Neural progenitor cell (in vitro differentiated cells): ENCODE results near the gene IBTK. TPM values are rescaled to one million over a fixed set of nuclear protein-coding genes. Genes with fewer than 3 reads are reported as not detected.
"Not testable (repeated sequence)": the region's sequence is repeated elsewhere in the genome, so short reads cannot be mapped to it uniquely, and the experiment has no call there.

Experiments
- DNase-seq: peaks from one replicate; pipeline ENCODE4 v3.0.0-alpha.2; 2016; ENCODE audit warnings: low spot score
- H2AFZ ChIP-seq: fragments of 200-600 bp; sonication (generic); replicated peaks from 2 replicates; pipeline ENCODE4 v1.6.1; 2016; ENCODE audit warnings: antibody characterized with exemption
- H3F3A ChIP-seq: fragments of 200-600 bp; sonication (generic); 2 replicates; pipeline ENCODE4 v1.6.1; 2016; ENCODE audit warnings: antibody characterized with exemption, low read depth
- H3K27ac ChIP-seq: fragments of 200-600 bp; sonication (generic); 2 replicates; pipeline ENCODE4 v1.5.1; 2016; ENCODE audit warnings: mild to moderate bottlenecking
- H3K27me3 ChIP-seq: fragments of 200-600 bp; sonication (generic); 2 replicates; pipeline ENCODE4 v1.6.1; 2016; ENCODE audit warnings: mild to moderate bottlenecking, moderate library complexity
- H3K36me3 ChIP-seq: fragments of 200-600 bp; sonication (generic); 2 replicates; pipeline ENCODE4 v1.5.1; 2016
- H3K4me1 ChIP-seq: fragments of 200-600 bp; sonication (generic); 2 replicates; pipeline ENCODE4 v1.6.1; 2016; ENCODE audit warnings: mixed run types
- H3K4me2 ChIP-seq: fragments of 200-600 bp; sonication (generic); 2 replicates; pipeline ENCODE4 v1.6.1; 2016
- H3K4me3 ChIP-seq: fragments of 200-600 bp; sonication (generic); 2 replicates; pipeline ENCODE4 v1.5.1; 2016
- H3K79me2 ChIP-seq: fragments of 200-600 bp; sonication (generic); 2 replicates; pipeline ENCODE4 v1.6.1; 2016; ENCODE audit warnings: low read depth
- H3K9ac ChIP-seq: fragments of 200-600 bp; sonication (generic); 2 replicates; pipeline ENCODE4 v1.6.1; 2016
- H3K9me3 ChIP-seq: fragments of 200-600 bp; sonication (generic); 2 replicates; pipeline ENCODE4 v1.5.1; 2016; ENCODE audit warnings: low read depth
- H4K20me1 ChIP-seq: fragments of 200-600 bp; sonication (generic); 2 replicates; pipeline ENCODE4 v1.6.1; 2016; ENCODE audit warnings: low read depth
- H3K27ac Mint-ChIP-seq: 3 replicates; pipeline ENCODE4 v1.8.0; 2021; ENCODE audit warnings: mixed read lengths
- H3K27me3 Mint-ChIP-seq: 2 replicates; pipeline ENCODE4 v1.8.0; 2022; ENCODE audit warnings: low read depth, mild to moderate bottlenecking, inconsistent platforms, moderate library complexity, mixed read lengths; ENCODE audit not compliant: insufficient read depth
- H3K36me3 Mint-ChIP-seq: 3 replicates; pipeline ENCODE4 v1.8.0; 2021; ENCODE audit warnings: mixed read lengths
- H3K4me1 Mint-ChIP-seq: 3 replicates; pipeline ENCODE4 v1.8.0; 2021; ENCODE audit warnings: mixed read lengths
- H3K4me3 Mint-ChIP-seq: 3 replicates; pipeline ENCODE4 v1.8.0; 2021; ENCODE audit warnings: mild to moderate bottlenecking, moderate library complexity, mixed read lengths
- H3K9me3 Mint-ChIP-seq: 3 replicates; pipeline ENCODE4 v1.8.0; 2020; ENCODE audit warnings: mixed read lengths
- EZH2 ChIP-seq: fragments of 200-600 bp; sonication (generic); IDR thresholded peaks from 2 replicates; pipeline ENCODE4 v1.6.1; 2017; ENCODE audit warnings: antibody characterized with exemption, mild to moderate bottlenecking, moderate library complexity
- EZH2phosphoT487 ChIP-seq: fragments of 200-600 bp; sonication (generic); IDR thresholded peaks from 2 replicates; pipeline ENCODE4 v1.6.1; 2017; ENCODE audit warnings: antibody characterized with exemption
- total RNA-seq: library from RNA; depleted of rRNA; stranded (reverse); fragments of >200 nt; gene quantifications from 2 replicates; pipeline ENCODE4 v1.2.3, GENCODE V29; 2015; ENCODE audit warnings: low replicate concordance
- TF ChIP-seq, protein P1 (sequence below): fragments of 200-600 bp; sonication (generic); IDR thresholded peaks from 2 replicates; pipeline ENCODE4 v1.5.1; 2017; ENCODE audit warnings: antibody characterized with exemption, mild to moderate bottlenecking

IBTK gene, protein sequence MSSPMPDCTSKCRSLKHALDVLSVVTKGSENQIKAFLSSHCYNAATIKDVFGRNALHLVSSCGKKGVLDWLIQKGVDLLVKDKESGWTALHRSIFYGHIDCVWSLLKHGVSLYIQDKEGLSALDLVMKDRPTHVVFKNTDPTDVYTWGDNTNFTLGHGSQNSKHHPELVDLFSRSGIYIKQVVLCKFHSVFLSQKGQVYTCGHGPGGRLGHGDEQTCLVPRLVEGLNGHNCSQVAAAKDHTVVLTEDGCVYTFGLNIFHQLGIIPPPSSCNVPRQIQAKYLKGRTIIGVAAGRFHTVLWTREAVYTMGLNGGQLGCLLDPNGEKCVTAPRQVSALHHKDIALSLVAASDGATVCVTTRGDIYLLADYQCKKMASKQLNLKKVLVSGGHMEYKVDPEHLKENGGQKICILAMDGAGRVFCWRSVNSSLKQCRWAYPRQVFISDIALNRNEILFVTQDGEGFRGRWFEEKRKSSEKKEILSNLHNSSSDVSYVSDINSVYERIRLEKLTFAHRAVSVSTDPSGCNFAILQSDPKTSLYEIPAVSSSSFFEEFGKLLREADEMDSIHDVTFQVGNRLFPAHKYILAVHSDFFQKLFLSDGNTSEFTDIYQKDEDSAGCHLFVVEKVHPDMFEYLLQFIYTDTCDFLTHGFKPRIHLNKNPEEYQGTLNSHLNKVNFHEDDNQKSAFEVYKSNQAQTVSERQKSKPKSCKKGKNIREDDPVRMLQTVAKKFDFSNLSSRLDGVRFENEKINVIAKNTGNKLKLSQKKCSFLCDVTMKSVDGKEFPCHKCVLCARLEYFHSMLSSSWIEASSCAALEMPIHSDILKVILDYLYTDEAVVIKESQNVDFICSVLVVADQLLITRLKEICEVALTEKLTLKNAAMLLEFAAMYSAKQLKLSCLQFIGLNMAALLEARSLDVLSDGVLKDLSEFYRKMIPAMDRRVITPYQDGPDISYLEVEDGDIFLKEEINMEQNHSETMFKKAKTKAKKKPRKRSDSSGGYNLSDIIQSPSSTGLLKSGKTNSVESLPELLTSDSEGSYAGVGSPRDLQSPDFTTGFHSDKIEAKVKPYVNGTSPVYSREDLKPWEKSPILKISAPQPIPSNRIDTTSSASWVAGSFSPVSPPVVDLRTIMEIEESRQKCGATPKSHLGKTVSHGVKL (N-terminal part only)
- 19.5 and 33.7 TPM in 2 replicates for total RNA-seq

DNA sequence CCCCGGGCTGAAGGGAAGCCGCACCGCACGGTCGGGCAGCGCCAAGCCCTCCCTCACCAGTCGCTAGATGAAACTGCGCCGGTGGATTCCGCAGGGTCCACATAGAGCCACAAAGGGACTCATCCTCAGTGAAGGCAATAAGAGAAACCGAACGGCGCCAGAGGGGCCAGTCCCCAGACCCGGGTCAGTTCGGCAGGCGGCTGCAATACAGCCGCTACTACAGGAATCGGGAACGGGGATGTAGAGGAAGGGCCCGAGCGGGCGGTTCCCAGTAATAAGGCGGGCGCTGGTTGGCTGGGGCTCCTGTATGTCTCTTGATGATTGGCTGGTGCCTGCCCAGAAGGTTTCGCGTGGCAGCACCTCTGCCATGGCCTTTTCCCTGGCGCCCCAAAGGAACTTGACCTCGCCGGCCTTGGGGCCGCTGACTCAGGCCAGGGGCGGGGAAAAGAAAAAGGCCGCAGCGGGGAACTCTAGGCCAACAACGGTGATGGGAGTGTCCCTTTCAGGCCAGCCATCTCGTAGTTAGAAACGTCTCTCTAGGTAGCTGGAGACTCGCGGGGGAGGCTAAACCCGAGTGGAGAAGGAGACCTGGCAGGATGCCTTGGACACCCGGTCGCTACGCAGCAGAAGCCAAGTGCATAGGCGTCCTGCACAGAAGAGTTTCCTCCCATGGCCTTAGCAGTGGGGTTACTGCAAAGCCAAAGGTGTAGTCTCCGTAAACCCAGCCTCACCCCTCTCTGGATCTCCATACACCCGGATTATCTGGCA lies at the start of gene IBTK:
TSS of gene IBTK (minus strand) at position 240 of the 768 bp plus-strand sequence. CDS start 7,258 bp downstream, outside the sequence.
- Histone ChIP-seq H3K36me3 (no peaks in the 10 kb centered on the region), H3K4me1 (peaks cover 22% of the 10 kb centered on the region), H3F3A (peaks cover 32% of the 10 kb centered on the region), H3K4me2 (peak within 1 kb of the TSS; percentile 91), H3K27me3 (no peaks in the 10 kb centered on the region), H3K9me3 (no peaks in the 10 kb centered on the region), H4K20me1 (peaks cover 5% of the 10 kb centered on the region), H3K9ac (peak within 1 kb of the TSS; percentile 33), H3K4me3 (peak within 1 kb of the TSS; percentile 77), H3K27ac (peak within 1 kb of the TSS; percentile 77), H2AFZ (peak within 1 kb of the TSS; percentile 94), H3K79me2 (peaks cover 42% of the 10 kb centered on the region)
- H3K27me3 Mint-ChIP-seq = peaks cover 6% of the 10 kb centered on the region
- H3K4me1 Mint-ChIP-seq = peaks cover 38% of the 10 kb centered on the region
- H3K9me3 Mint-ChIP-seq = peaks cover 7% of the 10 kb centered on the region
- TF ChIP-seq EZH2phosphoT487 (no peak), EZH2 (no peak)
- TF ChIP-seq, protein P1, sequence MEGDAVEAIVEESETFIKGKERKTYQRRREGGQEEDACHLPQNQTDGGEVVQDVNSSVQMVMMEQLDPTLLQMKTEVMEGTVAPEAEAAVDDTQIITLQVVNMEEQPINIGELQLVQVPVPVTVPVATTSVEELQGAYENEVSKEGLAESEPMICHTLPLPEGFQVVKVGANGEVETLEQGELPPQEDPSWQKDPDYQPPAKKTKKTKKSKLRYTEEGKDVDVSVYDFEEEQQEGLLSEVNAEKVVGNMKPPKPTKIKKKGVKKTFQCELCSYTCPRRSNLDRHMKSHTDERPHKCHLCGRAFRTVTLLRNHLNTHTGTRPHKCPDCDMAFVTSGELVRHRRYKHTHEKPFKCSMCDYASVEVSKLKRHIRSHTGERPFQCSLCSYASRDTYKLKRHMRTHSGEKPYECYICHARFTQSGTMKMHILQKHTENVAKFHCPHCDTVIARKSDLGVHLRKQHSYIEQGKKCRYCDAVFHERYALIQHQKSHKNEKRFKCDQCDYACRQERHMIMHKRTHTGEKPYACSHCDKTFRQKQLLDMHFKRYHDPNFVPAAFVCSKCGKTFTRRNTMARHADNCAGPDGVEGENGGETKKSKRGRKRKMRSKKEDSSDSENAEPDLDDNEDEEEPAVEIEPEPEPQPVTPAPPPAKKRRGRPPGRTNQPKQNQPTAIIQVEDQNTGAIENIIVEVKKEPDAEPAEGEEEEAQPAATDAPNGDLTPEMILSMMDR = no peak
- peak within 1 kb of the TSS; percentile 98 for H3K27ac Mint-ChIP-seq
- peaks cover 24% of the 10 kb centered on the region for H3K36me3 Mint-ChIP-seq
- peak; percentile 89 for DNase-seq
- peak within 1 kb of the TSS; percentile 98 for H3K4me3 Mint-ChIP-seq

DNA sequence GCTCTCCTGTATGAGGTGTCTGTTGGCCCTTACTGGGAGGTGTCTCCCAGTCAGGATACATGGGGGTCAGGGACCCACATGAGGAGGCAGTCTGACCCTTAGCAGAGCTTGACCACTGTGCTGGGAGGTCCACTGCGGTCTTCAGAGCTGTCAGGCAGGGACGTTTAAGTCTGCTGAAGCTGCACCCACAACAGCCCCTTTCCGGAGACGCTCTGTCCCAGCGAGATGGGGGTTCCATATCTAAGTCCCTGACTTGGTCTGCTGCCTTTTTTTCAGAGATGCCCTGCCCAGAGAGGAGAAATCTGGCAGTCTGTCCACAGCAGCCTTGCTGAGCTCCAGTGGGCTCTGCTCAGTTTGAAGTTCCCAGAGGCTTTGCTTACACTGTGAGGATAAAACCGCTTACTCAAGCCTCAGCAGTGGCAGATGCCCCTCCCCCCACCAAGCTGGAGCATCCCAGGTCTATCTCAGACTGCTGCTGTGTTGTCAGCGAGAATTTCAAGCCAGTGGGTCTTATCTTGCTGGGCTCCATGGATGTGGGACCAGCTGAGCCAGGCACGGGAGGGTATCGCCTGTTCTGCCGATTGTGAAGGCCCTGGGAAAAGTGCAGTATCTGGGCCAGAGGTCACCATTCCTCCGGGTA lies 36.3 kb upstream of the IBTK start:
- Histone ChIP-seq H3K9ac (no peak overlapping the region), H3K27me3 (no peaks in the 10 kb centered on the region), H3K4me2 (peak overlapping the region; percentile 9), H3K4me3 (no peak overlapping the region), H4K20me1 (no peaks in the 10 kb centered on the region), H3K9me3 (no peaks in the 10 kb centered on the region), H3F3A (no peaks in the 10 kb centered on the region), H3K79me2 (no peaks in the 10 kb centered on the region), H3K27ac (no peak overlapping the region), H3K36me3 (no peaks in the 10 kb centered on the region), H2AFZ (peak overlapping the region; percentile 83), H3K4me1 (peaks cover 14% of the 10 kb centered on the region)
- H3K36me3 Mint-ChIP-seq = peaks cover 10% of the 10 kb centered on the region
- TF ChIP-seq EZH2 = no peak
- no peak for TF ChIP-seq EZH2phosphoT487
- TF ChIP-seq, protein P1 = no peak
- H3K4me1 Mint-ChIP-seq = no peaks in the 10 kb centered on the region
- H3K4me3 Mint-ChIP-seq = no peak overlapping the region
- peaks cover 28% of the 10 kb centered on the region for H3K9me3 Mint-ChIP-seq
- peaks cover 2% of the 10 kb centered on the region for H3K27me3 Mint-ChIP-seq
- H3K27ac Mint-ChIP-seq = no peak overlapping the region
- DNase-seq = peak; percentile 59

DNA sequence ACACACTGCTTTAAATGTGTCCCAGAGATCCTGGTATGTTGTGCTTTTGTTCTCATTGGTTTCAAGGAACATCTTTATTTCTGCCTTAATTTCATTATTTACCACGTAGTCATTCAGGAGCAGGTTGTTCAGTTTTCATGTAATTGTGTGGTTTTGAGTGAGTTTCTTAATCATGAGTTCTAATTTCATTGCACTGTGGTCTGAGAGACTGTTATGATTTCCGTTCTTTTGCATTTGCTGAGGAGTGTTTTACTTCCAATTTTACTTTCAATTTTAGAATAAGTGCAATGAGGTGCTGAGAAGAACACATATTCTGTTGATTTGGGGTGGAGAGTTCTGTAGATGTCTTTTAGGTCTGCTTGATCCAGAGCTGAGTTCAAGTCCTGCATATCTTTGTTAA lies 34.0 kb upstream of the IBTK start:
- H3K4me1 Mint-ChIP-seq, H3K9me3 ChIP-seq, DNase-seq, H2AFZ ChIP-seq, H3K36me3 ChIP-seq, H3K27ac Mint-ChIP-seq, H3K27me3 Mint-ChIP-seq, H3K27me3 ChIP-seq, H3K4me3 ChIP-seq, H3K36me3 Mint-ChIP-seq, H3K4me2 ChIP-seq, H3K4me3 Mint-ChIP-seq, H3K27ac ChIP-seq, H3K9ac ChIP-seq, H3F3A ChIP-seq, H3K79me2 ChIP-seq, H4K20me1 ChIP-seq: not testable (repeated sequence)
- peaks cover 31% of the 10 kb centered on the region for H3K9me3 Mint-ChIP-seq
- H3K4me1 ChIP-seq = peaks cover 14% of the 10 kb centered on the region
